ENCODE data around the gene RNF113B.

RNF113B gene

DNA sequence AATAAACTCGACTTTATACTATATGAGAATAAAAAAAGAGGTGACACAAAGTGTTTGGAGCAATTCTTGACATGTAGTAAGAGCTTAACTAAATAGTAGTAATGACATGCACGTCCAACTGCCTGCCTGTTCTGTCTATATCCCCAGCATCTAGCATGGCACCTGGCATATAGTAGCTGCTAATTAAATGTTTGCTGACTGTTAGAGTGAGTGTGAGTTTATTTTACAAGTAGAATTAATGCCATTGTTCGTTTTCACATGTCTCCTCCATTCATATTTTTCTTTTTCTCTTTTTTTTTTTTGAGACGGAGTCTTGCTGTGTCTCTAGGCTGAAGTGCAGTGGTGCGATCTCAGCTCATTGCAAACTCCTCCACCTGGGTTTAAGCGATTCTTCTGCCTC lies 38.4 kb upstream of the RNF113B start:
- ChIA-PET CTCF (no interaction called here), POLR2A (no interaction called here)
- no peaks in the 10 kb centered on the region for H3K36me3 ChIP-seq (ENCODE audit: control insufficient read depth in 4 of 4, insufficient read depth in 4 of 4, low read length in 3 of 4)
- no peak for DNase-seq
- H3K4me3 ChIP-seq (ENCODE audit: control insufficient read depth in 1 of 7, extremely low read depth in 1 of 7, insufficient read depth in 4 of 7, low read depth in 2 of 7, low read length in 6 of 7) = no peak overlapping the region
- no peaks in the 10 kb centered on the region for H3K9me3 ChIP-seq (ENCODE audit: control extremely low read depth in 1 of 5, control insufficient read depth in 4 of 5, insufficient read depth in 2 of 5, low read depth in 1 of 5, low read length in 4 of 5)
- WGBS (ENCODE audit: insufficient coverage) = 98% methylated on average over 5 of the region's 6 CpGs
- H3K27me3 ChIP-seq (replicated peaks in 2 of 5; ENCODE audit: control insufficient read depth in 4 of 5, insufficient read depth in 5 of 5, low read length in 4 of 5) = peaks cover 0 to 5% (median 0%) of the 10 kb centered on the region in 5 experiments
- no peaks in the 10 kb centered on the region for H3K4me1 ChIP-seq (ENCODE audit: control extremely low read depth in 1 of 4, control insufficient read depth in 4 of 4, insufficient read depth in 4 of 4, low read length in 3 of 4)
- no peak overlapping the region for H3K27ac ChIP-seq (ENCODE audit: insufficient read depth in 1 of 2, low read depth in 1 of 2, low read length in 2 of 2, poor library complexity in 1 of 2, severe bottlenecking in 2 of 2)

- ChIA-PET POLR2A (no interaction called here), CTCF (no interaction called here)
- DNase-seq = no peak
- H3K4me3 ChIP-seq (ENCODE audit: control insufficient read depth in 1 of 7, extremely low read depth in 1 of 7, insufficient read depth in 4 of 7, low read depth in 2 of 7, low read length in 6 of 7) = no peak overlapping the region
- H3K27ac ChIP-seq (ENCODE audit: insufficient read depth in 1 of 2, low read depth in 1 of 2, low read length in 2 of 2, poor library complexity in 1 of 2, severe bottlenecking in 2 of 2) = no peak overlapping the region
- H3K36me3 ChIP-seq (ENCODE audit: control insufficient read depth in 4 of 4, insufficient read depth in 4 of 4, low read length in 3 of 4) = no peaks in the 10 kb centered on the region
- H3K9me3 ChIP-seq (ENCODE audit: control extremely low read depth in 1 of 5, control insufficient read depth in 4 of 5, insufficient read depth in 2 of 5, low read depth in 1 of 5, low read length in 4 of 5) = no peaks in the 10 kb centered on the region
- H3K4me1 ChIP-seq (ENCODE audit: control extremely low read depth in 1 of 4, control insufficient read depth in 4 of 4, insufficient read depth in 4 of 4, low read length in 3 of 4) = no peaks in the 10 kb centered on the region
- H3K27me3 ChIP-seq (replicated peaks in 2 of 5; ENCODE audit: control insufficient read depth in 4 of 5, insufficient read depth in 5 of 5, low read length in 4 of 5) = peaks cover 0 to 5% (median 0%) of the 10 kb centered on the region in 5 experiments
- 92% methylated on average over 5 of the region's 6 CpGs for WGBS (ENCODE audit: insufficient coverage)
Measured at GRCh38 chr13:98214707-98215106, 37.6 kb upstream of the RNF113B start.

DNA sequence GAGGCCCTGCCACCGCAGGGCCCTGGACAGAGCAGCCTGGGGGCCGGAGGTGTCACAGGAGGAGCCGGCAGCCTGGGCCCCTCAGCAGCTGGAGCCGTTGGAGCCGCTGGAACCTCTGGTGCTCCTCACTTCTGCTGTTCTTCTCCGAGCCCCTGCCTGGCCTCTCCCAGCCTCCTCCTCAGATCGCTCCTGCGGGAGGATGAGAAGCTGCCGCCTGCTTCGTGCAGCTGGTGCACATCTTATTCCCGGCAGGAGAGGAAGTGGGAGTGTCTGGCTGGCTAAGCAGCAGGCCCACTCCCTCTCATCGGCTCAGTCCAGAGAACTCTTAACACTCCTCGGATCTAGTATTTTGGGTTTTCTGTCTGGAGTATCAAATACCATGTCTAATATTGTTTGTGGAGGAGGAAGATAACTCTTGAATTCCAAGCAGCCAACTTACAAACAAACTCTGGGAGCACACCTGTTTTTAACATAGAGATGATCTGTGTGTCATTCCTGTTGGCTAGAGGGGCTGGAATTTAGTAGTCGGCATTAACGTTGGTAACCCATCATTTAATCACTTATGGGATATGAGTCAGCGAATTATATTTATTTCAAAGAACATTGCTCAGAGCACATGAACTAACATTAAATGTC lies 37.1 kb upstream of the RNF113B start:
- CTCF ChIA-PET = no interaction called here
- no peak overlapping the region for H3K27ac ChIP-seq (ENCODE audit: insufficient read depth in 1 of 2, low read depth in 1 of 2, low read length in 2 of 2, poor library complexity in 1 of 2, severe bottlenecking in 2 of 2)
- WGBS (ENCODE audit: insufficient coverage) = 93% methylated on average over 14 of the region's 16 CpGs

DNA sequence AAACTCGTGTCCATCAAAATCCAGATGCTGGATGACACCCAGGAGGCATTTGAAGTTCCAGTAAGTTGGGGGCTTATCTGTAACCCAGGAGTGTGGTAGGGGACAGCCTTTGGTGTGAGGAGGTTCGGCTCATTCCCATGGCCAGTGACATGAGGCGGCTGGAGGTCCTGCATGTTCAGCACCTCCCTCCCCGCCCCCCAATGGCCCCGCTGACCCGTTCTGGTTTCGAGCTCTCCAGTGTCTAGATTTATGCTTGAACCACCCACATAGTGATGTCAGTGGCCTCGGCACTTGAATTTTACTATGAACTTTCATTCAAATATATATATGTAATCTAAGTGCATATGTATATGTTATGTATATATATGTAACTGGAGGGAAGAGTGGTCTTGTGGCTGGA lies 36.3 kb upstream of the RNF113B start:
- H3K27ac ChIP-seq (ENCODE audit: insufficient read depth in 1 of 2, low read depth in 1 of 2, low read length in 2 of 2, poor library complexity in 1 of 2, severe bottlenecking in 2 of 2) = no peak overlapping the region
- H3K27me3 ChIP-seq (replicated peaks in 2 of 5; ENCODE audit: control insufficient read depth in 4 of 5, insufficient read depth in 5 of 5, low read length in 4 of 5) = peaks cover 0 to 5% (median 0%) of the 10 kb centered on the region in 5 experiments
- 100% methylated on average over 3 of the region's 8 CpGs for WGBS (ENCODE audit: insufficient coverage)

More for the DNA sequence above, 37.1 kb upstream of the RNF113B start:
- H3K27me3 ChIP-seq (replicated peaks in 2 of 5; ENCODE audit: control insufficient read depth in 4 of 5, insufficient read depth in 5 of 5, low read length in 4 of 5) = peaks cover 0 to 5% (median 0%) of the 10 kb centered on the region in 5 experiments
- POLR2A ChIA-PET = no interaction called here
- H3K4me3 ChIP-seq (ENCODE audit: control insufficient read depth in 1 of 7, extremely low read depth in 1 of 7, insufficient read depth in 4 of 7, low read depth in 2 of 7, low read length in 6 of 7) = no peak overlapping the region
- no peaks in the 10 kb centered on the region for H3K4me1 ChIP-seq (ENCODE audit: control extremely low read depth in 1 of 4, control insufficient read depth in 4 of 4, insufficient read depth in 4 of 4, low read length in 3 of 4)
- DNase-seq = no peak
- H3K9me3 ChIP-seq (ENCODE audit: control extremely low read depth in 1 of 5, control insufficient read depth in 4 of 5, insufficient read depth in 2 of 5, low read depth in 1 of 5, low read length in 4 of 5) = no peaks in the 10 kb centered on the region
- no peaks in the 10 kb centered on the region for H3K36me3 ChIP-seq (ENCODE audit: control insufficient read depth in 4 of 4, insufficient read depth in 4 of 4, low read length in 3 of 4)

GRCh38 chr13:98212763-98213162 lies 35.7 kb upstream of the RNF113B start:
- Histone ChIP-seq H3K27me3 (replicated peaks in 2 of 5; ENCODE audit: control insufficient read depth in 4 of 5, insufficient read depth in 5 of 5, low read length in 4 of 5) (peaks cover 0 to 5% (median 0%) of the 10 kb centered on the region in 5 experiments), H3K9me3 (ENCODE audit: control extremely low read depth in 1 of 5, control insufficient read depth in 4 of 5, insufficient read depth in 2 of 5, low read depth in 1 of 5, low read length in 4 of 5) (no peaks in the 10 kb centered on the region), H3K4me3 (ENCODE audit: control insufficient read depth in 1 of 7, extremely low read depth in 1 of 7, insufficient read depth in 4 of 7, low read depth in 2 of 7, low read length in 6 of 7) (no peak overlapping the region), H3K36me3 (ENCODE audit: control insufficient read depth in 4 of 4, insufficient read depth in 4 of 4, low read length in 3 of 4) (no peaks in the 10 kb centered on the region), H3K4me1 (ENCODE audit: control extremely low read depth in 1 of 4, control insufficient read depth in 4 of 4, insufficient read depth in 4 of 4, low read length in 3 of 4) (no peaks in the 10 kb centered on the region), H3K27ac (ENCODE audit: insufficient read depth in 1 of 2, low read depth in 1 of 2, low read length in 2 of 2, poor library complexity in 1 of 2, severe bottlenecking in 2 of 2) (no peak overlapping the region)
- POLR2A ChIA-PET = no interaction called here
- 100% methylated on average over 1 of the region's 5 CpGs for WGBS (ENCODE audit: insufficient coverage)
- DNase-seq = no peak
- CTCF ChIA-PET = no interaction called here

More for the DNA sequence above, 36.3 kb upstream of the RNF113B start:
- no peak for DNase-seq
- ChIA-PET POLR2A (no interaction called here), CTCF (no interaction called here)
- H3K4me1 ChIP-seq (ENCODE audit: control extremely low read depth in 1 of 4, control insufficient read depth in 4 of 4, insufficient read depth in 4 of 4, low read length in 3 of 4) = no peaks in the 10 kb centered on the region
- H3K4me3 ChIP-seq (ENCODE audit: control insufficient read depth in 1 of 7, extremely low read depth in 1 of 7, insufficient read depth in 4 of 7, low read depth in 2 of 7, low read length in 6 of 7) = no peak overlapping the region
- H3K9me3 ChIP-seq (ENCODE audit: control extremely low read depth in 1 of 5, control insufficient read depth in 4 of 5, insufficient read depth in 2 of 5, low read depth in 1 of 5, low read length in 4 of 5) = no peaks in the 10 kb centered on the region
- no peaks in the 10 kb centered on the region for H3K36me3 ChIP-seq (ENCODE audit: control insufficient read depth in 4 of 4, insufficient read depth in 4 of 4, low read length in 3 of 4)

- Histone ChIP-seq H3K4me3 (ENCODE audit: control insufficient read depth in 1 of 7, extremely low read depth in 1 of 7, insufficient read depth in 4 of 7, low read depth in 2 of 7, low read length in 6 of 7) (no peak overlapping the region), H3K27me3 (replicated peaks in 2 of 5; ENCODE audit: control insufficient read depth in 4 of 5, insufficient read depth in 5 of 5, low read length in 4 of 5) (no peaks in the 10 kb centered on the region), H3K27ac (ENCODE audit: insufficient read depth in 1 of 2, low read depth in 1 of 2, low read length in 2 of 2, poor library complexity in 1 of 2, severe bottlenecking in 2 of 2) (no peak overlapping the region), H3K4me1 (ENCODE audit: control extremely low read depth in 1 of 4, control insufficient read depth in 4 of 4, insufficient read depth in 4 of 4, low read length in 3 of 4) (no peaks in the 10 kb centered on the region), H3K36me3 (ENCODE audit: control insufficient read depth in 4 of 4, insufficient read depth in 4 of 4, low read length in 3 of 4) (no peaks in the 10 kb centered on the region), H3K9me3 (ENCODE audit: control extremely low read depth in 1 of 5, control insufficient read depth in 4 of 5, insufficient read depth in 2 of 5, low read depth in 1 of 5, low read length in 4 of 5) (peaks cover 0 to 11% (median 5%) of the 10 kb centered on the region in 5 experiments)
- CTCF ChIA-PET = interaction anchor here (0.6 kb wide), 1 partner anchor 140 kb away, joined by 4 read pairs; no protein-coding TSS in a partner anchor
- POLR2A ChIA-PET = no interaction called here
- DNase-seq = no peak
- 94% methylated on average over 4 of the region's 5 CpGs for WGBS (ENCODE audit: insufficient coverage)
Measured at GRCh38 chr13:98208606-98209005, 31.5 kb upstream of the RNF113B start.

- no peaks in the 10 kb centered on the region for H3K4me1 ChIP-seq (ENCODE audit: control extremely low read depth in 1 of 4, control insufficient read depth in 4 of 4, insufficient read depth in 4 of 4, low read length in 3 of 4)
- no peak overlapping the region for H3K27ac ChIP-seq (ENCODE audit: insufficient read depth in 1 of 2, low read depth in 1 of 2, low read length in 2 of 2, poor library complexity in 1 of 2, severe bottlenecking in 2 of 2)
- CTCF ChIA-PET = no interaction called here
- no peak for DNase-seq
- 100% methylated on average over 4 of the region's 4 CpGs for WGBS (ENCODE audit: insufficient coverage)
- H3K4me3 ChIP-seq (ENCODE audit: control insufficient read depth in 1 of 7, extremely low read depth in 1 of 7, insufficient read depth in 4 of 7, low read depth in 2 of 7, low read length in 6 of 7) = no peak overlapping the region
- POLR2A ChIA-PET = no interaction called here
- no peaks in the 10 kb centered on the region for H3K27me3 ChIP-seq (replicated peaks in 2 of 5; ENCODE audit: control insufficient read depth in 4 of 5, insufficient read depth in 5 of 5, low read length in 4 of 5)
- H3K9me3 ChIP-seq (ENCODE audit: control extremely low read depth in 1 of 5, control insufficient read depth in 4 of 5, insufficient read depth in 2 of 5, low read depth in 1 of 5, low read length in 4 of 5) = peaks cover 0 to 11% (median 5%) of the 10 kb centered on the region in 5 experiments
- H3K36me3 ChIP-seq (ENCODE audit: control insufficient read depth in 4 of 4, insufficient read depth in 4 of 4, low read length in 3 of 4) = no peaks in the 10 kb centered on the region
Measured at GRCh38 chr13:98207416-98207815, 30.3 kb upstream of the RNF113B start.
